A549 (cell line): ENCODE measurements around the gene TRIOBP. TPM values are rescaled to one million over a fixed set of nuclear protein-coding genes. Genes with fewer than 3 reads are reported as not detected.
A peak's percentile ranks its signal among the peaks of the same experiment; 100 is the strongest.

ENCODE experiments used
- ATAC-seq, 2 experiments: fragments of 200-7000 bp in 1 of 2; fragments of >200 bp in 1 of 2; cut with Nextera tagmentation in 1 of 2; cut with Tn5 transposase in 1 of 2; 3 replicates each; pipeline versions ENCODE4 v1.8.0 to v1.9.1; 2018 to 2020; ENCODE audit warnings: mild to moderate bottlenecking in 1 of 2, moderate library complexity in 1 of 2
- CTCF ChIA-PET: fragments of 300-600 bp; sonication (Branson Sonifier 250); formaldehyde crosslinking; extraction: SDS; loops from one replicate; lab custom pipeline; 2021; ENCODE audit warnings: antibody characterized with exemption, inconsistent platforms; lab: Yijun Ruan, JAX
- POLR2A ChIA-PET: fragments of 350-600 bp; formaldehyde crosslinking; extraction: SDS; loops from one replicate; lab custom pipeline; 2021; ENCODE audit warnings: antibody characterized with exemption, inconsistent platforms; lab: Yijun Ruan, JAX
- DNase-seq, 2 experiments: peaks; one replicate each; pipeline versions ENCODE4 v3.0.0 to v3.0.0-alpha.2; 2011 to 2016; ENCODE audit warnings: low read depth in 1 of 2, low spot score in 1 of 2
- FAIRE-seq: peaks from 2 replicates; lab custom pipeline; 2011; peaks lifted over from hg19 to GRCh38; lab: Jason Lieb, UNC
- H3K27ac ChIP-seq, 2 experiments: fragments of >200 bp; sonication (Bioruptor Twin); formaldehyde crosslinking; 3 replicates each; pipeline ENCODE4 v1.5.1; 2016 to 2017
- H3K4me1 ChIP-seq: fragments of >200 bp; sonication (Bioruptor Twin); formaldehyde crosslinking; 3 replicates; pipeline ENCODE4 v1.6.1; 2016
- H3K4me2 ChIP-seq: fragments of >200 bp; sonication (Bioruptor Twin); formaldehyde crosslinking; 3 replicates; pipeline ENCODE4 v1.6.1; 2016
- H3K4me3 ChIP-seq: fragments of >200 bp; sonication (Bioruptor Twin); formaldehyde crosslinking; 3 replicates; pipeline ENCODE4 v1.5.1; 2016
- H3K9me3 ChIP-seq: fragments of >200 bp; sonication (Bioruptor Twin); formaldehyde crosslinking; 3 replicates; pipeline ENCODE4 v1.6.1; 2016
- CBX8 ChIP-seq: fragments of 200-600 bp; sonication (generic); IDR thresholded peaks from 2 replicates; pipeline ENCODE4 v1.6.1; 2016
- CEBPB ChIP-seq, 2 experiments: fragments of >200 bp in 1 of 2; sonication (Bioruptor Twin) in 1 of 2; formaldehyde crosslinking in 1 of 2; IDR thresholded peaks; 2 replicates each; pipeline ENCODE4 v1.6.1; 2012 to 2016
- CHD2 ChIP-seq: fragments of 150-350 bp; IDR thresholded peaks from 2 replicates; pipeline ENCODE4 v1.6.1; 2014; ENCODE audit warnings: low read length; ENCODE audit not compliant: partially characterized antibody
- CHD4 ChIP-seq: fragments of 200-600 bp; sonication (generic); IDR thresholded peaks from 2 replicates; pipeline ENCODE4 v1.6.1; 2016; ENCODE audit warnings: antibody characterized with exemption, mild to moderate bottlenecking, borderline replicate concordance
- EHF ChIP-seq: fragments of 250-450 bp; sonication (Bioruptor Pico); IDR thresholded peaks from 2 replicates; pipeline ENCODE4 v1.5.0; 2020; ENCODE audit warnings: mild to moderate bottlenecking
- HEYL ChIP-seq: fragments of 250-450 bp; sonication (Bioruptor Pico); IDR thresholded peaks from 2 replicates; pipeline ENCODE4 v1.8.0; 2021; ENCODE audit warnings: mild to moderate bottlenecking, moderate library complexity
- MAZ ChIP-seq: fragments of 150-350 bp; IDR thresholded peaks from 2 replicates; pipeline ENCODE4 v1.6.1; 2014; ENCODE audit warnings: antibody characterized with exemption, low read depth, low read length, borderline replicate concordance
- NR3C1 ChIP-seq: fragments of >200 bp; sonication (Bioruptor Twin); formaldehyde crosslinking; IDR thresholded peaks from 3 replicates; pipeline ENCODE4 v1.6.1; 2017
- POLR2AphosphoS2 ChIP-seq: conservative IDR thresholded peaks from 2 replicates; pipeline ENCODE4 v1.6.1; 2012; ENCODE audit warnings: low read length, improper control_type of control experiment, inconsistent platforms
- RCOR1 ChIP-seq: fragments of 150-350 bp; IDR thresholded peaks from 2 replicates; pipeline ENCODE4 v1.6.1; 2014; ENCODE audit warnings: antibody characterized with exemption, low read length, low read depth
- RNF2 ChIP-seq: fragments of 200-600 bp; sonication (generic); IDR thresholded peaks from 2 replicates; pipeline ENCODE4 v1.6.1; 2016; ENCODE audit warnings: low read depth, mild to moderate bottlenecking, antibody characterized with exemption, moderate library complexity, borderline replicate concordance
- SMC3 ChIP-seq: fragments of >200 bp; sonication (Bioruptor Twin); formaldehyde crosslinking; IDR thresholded peaks from 3 replicates; pipeline ENCODE4 v1.6.1; 2018; ENCODE audit warnings: inconsistent platforms
- ZFP36 ChIP-seq: fragments of 450-650 bp; IDR thresholded peaks from 2 replicates; pipeline ENCODE4 v1.6.1; 2014; ENCODE audit warnings: borderline replicate concordance; ENCODE audit not compliant: partially characterized antibody
- ZNF302 ChIP-seq: fragments of 250-450 bp; sonication (Bioruptor Pico); IDR thresholded peaks from 2 replicates; pipeline ENCODE4 v1.9.0; 2021; ENCODE audit warnings: inconsistent platforms, mild to moderate bottlenecking, moderate library complexity
- WGBS: methylation state at CpG from one replicate; pipeline ENCODE4 v1.1.6; 2017; ENCODE audit errors: missing lambda C conversion rate; 5-methylcytosine and 5-hydroxymethylcytosine counted together
- polyA plus RNA-seq, 4 experiments: library from polyadenylated mRNA; depleted of rRNA in 3 of 4; stranded (reverse); fragments of >200 nt; fragmentation: RNase III in 1 of 4; extraction: RNeasy Plus Mini Kit Qiagen cat#74134 plus additional on column Dnase treatment in 1 of 4; gene quantifications; 2 replicates in 3 of 4; 3 replicates in 1 of 4; pipeline ENCODE4 v1.2.3, GENCODE V29; 2011 to 2017
- TF ChIP-seq, protein P1 (sequence below): IDR thresholded peaks from 2 replicates; pipeline ENCODE4 v1.6.1; 2012
- TF ChIP-seq, protein P2 (sequence below): fragments of 450-650 bp; IDR thresholded peaks from 2 replicates; pipeline ENCODE4 v1.6.1; 2014; ENCODE audit warnings: antibody characterized with exemption
- TF ChIP-seq, protein P3 (sequence below): fragments of 150-350 bp; IDR thresholded peaks from 2 replicates; pipeline ENCODE4 v1.6.1; 2014; ENCODE audit warnings: low read depth, mild to moderate bottlenecking, low read length
- TF ChIP-seq, protein P4 (sequence below): fragments of 200-600 bp; sonication (generic); IDR thresholded peaks from 2 replicates; pipeline ENCODE4 v1.6.1; 2016; ENCODE audit warnings: antibody characterized with exemption, mild to moderate bottlenecking, moderate library complexity

The TRIOBP gene
- polyA plus RNA-seq, 2 of the 4 experiments (the other 2 are of a cell fraction): 15.7 to 26.0 TPM

DNA sequence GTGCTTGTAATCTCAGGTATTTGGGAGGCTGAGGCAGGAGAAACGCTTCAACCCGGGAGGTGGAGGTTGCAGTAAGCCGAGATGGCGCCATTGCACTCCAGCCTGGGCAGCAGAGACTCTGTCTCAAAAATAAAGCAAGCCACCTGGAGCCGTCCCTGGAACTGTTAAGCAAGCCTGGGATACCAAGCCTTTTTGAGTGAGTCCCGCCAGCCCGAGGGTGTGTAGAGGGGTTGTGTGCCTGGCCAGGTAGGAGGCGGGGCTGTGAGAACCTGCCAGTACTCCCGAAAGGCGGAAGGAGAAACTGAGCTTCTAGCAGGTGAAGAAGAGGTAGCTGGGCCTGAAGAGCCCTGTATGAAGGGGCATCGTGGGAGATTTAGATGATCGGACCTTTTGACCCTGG, 52.4 kb downstream of the TRIOBP start:
- Histone ChIP-seq H3K27ac (peak overlapping the region; percentile 10 to 100; a peak in 4 of 6 replicates), H3K4me3 (no peak overlapping the region), H3K4me2 (no peak overlapping the region), H3K9me3 (no peaks in the 10 kb centered on the region), H3K4me1 (peaks cover 76% of the 10 kb centered on the region)
- DNase-seq (no peak), FAIRE-seq (no peak), ATAC-seq (no peak)
- ChIA-PET POLR2A (interaction anchor here (0.6 kb wide), 1 partner anchor 12 kb away, joined by 3 read pairs; no protein-coding TSS in a partner anchor), CTCF (interaction anchor here (0.9 to 1.8 kb wide), 4 partner anchors 12 to 56 kb away, joined by 3 to 7 read pairs (median 4); a partner anchor contains a TSS)
- TF ChIP-seq, protein P1, sequence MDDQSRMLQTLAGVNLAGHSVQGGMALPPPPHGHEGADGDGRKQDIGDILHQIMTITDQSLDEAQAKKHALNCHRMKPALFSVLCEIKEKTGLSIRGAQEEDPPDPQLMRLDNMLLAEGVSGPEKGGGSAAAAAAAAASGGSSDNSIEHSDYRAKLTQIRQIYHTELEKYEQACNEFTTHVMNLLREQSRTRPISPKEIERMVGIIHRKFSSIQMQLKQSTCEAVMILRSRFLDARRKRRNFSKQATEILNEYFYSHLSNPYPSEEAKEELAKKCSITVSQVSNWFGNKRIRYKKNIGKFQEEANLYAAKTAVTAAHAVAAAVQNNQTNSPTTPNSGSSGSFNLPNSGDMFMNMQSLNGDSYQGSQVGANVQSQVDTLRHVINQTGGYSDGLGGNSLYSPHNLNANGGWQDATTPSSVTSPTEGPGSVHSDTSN: no peak
- no peak for TF ChIP-seq RNF2
- TF ChIP-seq CHD2: no peak
- no peak for TF ChIP-seq HEYL
- no peak for TF ChIP-seq NR3C1
- TF ChIP-seq, protein P2, sequence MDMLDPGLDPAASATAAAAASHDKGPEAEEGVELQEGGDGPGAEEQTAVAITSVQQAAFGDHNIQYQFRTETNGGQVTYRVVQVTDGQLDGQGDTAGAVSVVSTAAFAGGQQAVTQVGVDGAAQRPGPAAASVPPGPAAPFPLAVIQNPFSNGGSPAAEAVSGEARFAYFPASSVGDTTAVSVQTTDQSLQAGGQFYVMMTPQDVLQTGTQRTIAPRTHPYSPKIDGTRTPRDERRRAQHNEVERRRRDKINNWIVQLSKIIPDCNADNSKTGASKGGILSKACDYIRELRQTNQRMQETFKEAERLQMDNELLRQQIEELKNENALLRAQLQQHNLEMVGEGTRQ: no peak
- no peak for TF ChIP-seq SMC3
- WGBS: 91% methylated on average over 12 of the region's 12 CpGs

DNA sequence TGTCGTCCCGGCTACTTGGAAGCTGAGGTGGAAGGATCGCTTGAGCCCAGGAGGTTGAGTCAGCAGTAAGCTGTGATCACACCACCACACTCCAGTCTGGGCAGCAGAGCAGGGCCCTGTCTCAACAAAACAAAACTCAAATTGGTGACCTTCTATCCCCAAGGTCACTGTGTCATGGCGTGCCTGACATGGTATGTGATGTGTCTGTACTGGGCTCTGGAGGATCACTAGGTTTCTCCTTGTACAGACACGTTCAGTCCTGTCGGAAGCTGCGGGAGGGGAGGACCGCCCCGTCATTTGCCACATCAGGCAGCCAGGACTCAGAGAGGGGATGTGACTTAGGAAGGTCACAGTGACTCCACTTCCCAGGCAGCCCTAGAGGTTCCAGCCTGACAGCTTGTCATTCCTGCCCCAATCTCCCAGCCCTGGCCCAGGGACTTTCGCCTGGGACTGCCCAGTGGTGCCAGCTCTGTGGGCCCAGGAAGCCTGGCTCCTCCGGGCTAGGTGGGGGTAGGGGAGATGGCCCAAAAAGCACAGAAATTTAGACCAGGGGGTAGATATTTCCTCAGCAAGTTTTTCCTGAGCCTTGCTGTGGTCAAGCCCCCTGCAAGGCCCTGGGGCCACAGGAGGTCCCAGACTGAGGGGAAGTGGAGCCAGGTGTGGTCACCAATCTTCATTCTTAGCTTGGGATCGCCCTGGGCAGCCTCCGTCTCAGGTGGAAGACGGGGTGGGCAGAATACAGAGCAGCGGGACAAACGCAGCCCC, 53.2 kb downstream of the TRIOBP start:
- WGBS: 70% methylated on average over 10 of the region's 16 CpGs
- DNase-seq (no peak), ATAC-seq (no peak), FAIRE-seq (no peak)
- TF ChIP-seq CEBPB (IDR thresholded peaks at IDR 0.05) (no peak), CBX8 (no peak), ZNF302 (no peak), RCOR1 (no peak), CHD4 (no peak), EHF (CRISPR knock-in tag) (no peak), MAZ (no peak), POLR2AphosphoS2 (no peak), ZFP36 (no peak)
- TF ChIP-seq, protein P2: no peak
- TF ChIP-seq, protein P3, sequence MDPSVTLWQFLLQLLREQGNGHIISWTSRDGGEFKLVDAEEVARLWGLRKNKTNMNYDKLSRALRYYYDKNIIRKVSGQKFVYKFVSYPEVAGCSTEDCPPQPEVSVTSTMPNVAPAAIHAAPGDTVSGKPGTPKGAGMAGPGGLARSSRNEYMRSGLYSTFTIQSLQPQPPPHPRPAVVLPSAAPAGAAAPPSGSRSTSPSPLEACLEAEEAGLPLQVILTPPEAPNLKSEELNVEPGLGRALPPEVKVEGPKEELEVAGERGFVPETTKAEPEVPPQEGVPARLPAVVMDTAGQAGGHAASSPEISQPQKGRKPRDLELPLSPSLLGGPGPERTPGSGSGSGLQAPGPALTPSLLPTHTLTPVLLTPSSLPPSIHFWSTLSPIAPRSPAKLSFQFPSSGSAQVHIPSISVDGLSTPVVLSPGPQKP: no peak
- TF ChIP-seq, protein P4, sequence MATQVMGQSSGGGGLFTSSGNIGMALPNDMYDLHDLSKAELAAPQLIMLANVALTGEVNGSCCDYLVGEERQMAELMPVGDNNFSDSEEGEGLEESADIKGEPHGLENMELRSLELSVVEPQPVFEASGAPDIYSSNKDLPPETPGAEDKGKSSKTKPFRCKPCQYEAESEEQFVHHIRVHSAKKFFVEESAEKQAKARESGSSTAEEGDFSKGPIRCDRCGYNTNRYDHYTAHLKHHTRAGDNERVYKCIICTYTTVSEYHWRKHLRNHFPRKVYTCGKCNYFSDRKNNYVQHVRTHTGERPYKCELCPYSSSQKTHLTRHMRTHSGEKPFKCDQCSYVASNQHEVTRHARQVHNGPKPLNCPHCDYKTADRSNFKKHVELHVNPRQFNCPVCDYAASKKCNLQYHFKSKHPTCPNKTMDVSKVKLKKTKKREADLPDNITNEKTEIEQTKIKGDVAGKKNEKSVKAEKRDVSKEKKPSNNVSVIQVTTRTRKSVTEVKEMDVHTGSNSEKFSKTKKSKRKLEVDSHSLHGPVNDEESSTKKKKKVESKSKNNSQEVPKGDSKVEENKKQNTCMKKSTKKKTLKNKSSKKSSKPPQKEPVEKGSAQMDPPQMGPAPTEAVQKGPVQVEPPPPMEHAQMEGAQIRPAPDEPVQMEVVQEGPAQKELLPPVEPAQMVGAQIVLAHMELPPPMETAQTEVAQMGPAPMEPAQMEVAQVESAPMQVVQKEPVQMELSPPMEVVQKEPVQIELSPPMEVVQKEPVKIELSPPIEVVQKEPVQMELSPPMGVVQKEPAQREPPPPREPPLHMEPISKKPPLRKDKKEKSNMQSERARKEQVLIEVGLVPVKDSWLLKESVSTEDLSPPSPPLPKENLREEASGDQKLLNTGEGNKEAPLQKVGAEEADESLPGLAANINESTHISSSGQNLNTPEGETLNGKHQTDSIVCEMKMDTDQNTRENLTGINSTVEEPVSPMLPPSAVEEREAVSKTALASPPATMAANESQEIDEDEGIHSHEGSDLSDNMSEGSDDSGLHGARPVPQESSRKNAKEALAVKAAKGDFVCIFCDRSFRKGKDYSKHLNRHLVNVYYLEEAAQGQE: no peak
- H3K27ac ChIP-seq: peak overlapping the region; percentile 98 to 100
- no peaks in the 10 kb centered on the region for H3K9me3 ChIP-seq
- ChIA-PET CTCF (interaction anchor here (0.6 to 1.8 kb wide), 5 partner anchors 13 to 114 kb away, joined by 3 to 7 read pairs (median 4); a partner anchor contains a TSS), POLR2A (interaction anchor here (0.6 kb wide), 1 partner anchor 13 kb away, joined by 3 read pairs; no protein-coding TSS in a partner anchor)
- H3K4me2 ChIP-seq: peak overlapping the region; percentile 78
- peaks cover 71% of the 10 kb centered on the region for H3K4me1 ChIP-seq
- H3K4me3 ChIP-seq: no peak overlapping the region
